HG02943 (cell line): ENCODE data around the gene CNTN4.
A peak's percentile ranks its signal among the peaks of the same experiment; 100 is the strongest.
"Not testable (repeated sequence)": the region's sequence is repeated elsewhere in the genome, so short reads cannot be mapped to it uniquely, and the experiment has no call there.

Source experiments
- ATAC-seq: cut with Tn5 transposase; IDR thresholded peaks from one replicate; pipeline ENCODE4 v1.9.1; 2021; ENCODE audit warnings: mild to moderate bottlenecking, low read depth, moderate library complexity; ENCODE audit not compliant: unreplicated experiment

CNTN4 gene

GRCh38 chr3:2765002-2765579 is 666.4 kb downstream of the CNTN4 start:
- ATAC-seq, result no peak

DNA sequence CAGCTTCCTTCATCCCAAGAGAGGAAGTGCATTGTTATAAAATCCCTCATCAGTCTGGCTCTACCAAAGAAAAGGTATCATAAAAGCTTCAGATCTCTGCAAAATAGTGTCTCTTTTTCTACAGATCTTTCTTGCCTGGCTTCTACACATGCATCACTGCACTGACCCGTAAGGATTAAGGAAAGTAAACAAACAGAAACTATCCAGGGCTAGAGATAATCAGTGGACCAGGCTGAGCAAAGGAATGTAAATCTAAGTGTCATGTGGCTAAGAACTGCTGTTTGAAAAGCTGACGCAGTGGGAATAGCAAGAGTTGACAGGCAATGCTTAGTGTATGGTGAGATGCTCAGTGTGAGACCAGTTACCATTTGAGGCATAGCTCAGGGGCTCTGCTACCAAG is 671.8 kb downstream of the CNTN4 start:
- peak; percentile 17 for ATAC-seq

GRCh38 chr3:2771193-2771592 is 672.5 kb downstream of the CNTN4 start:
- ATAC-seq, result peak; percentile 90

DNA sequence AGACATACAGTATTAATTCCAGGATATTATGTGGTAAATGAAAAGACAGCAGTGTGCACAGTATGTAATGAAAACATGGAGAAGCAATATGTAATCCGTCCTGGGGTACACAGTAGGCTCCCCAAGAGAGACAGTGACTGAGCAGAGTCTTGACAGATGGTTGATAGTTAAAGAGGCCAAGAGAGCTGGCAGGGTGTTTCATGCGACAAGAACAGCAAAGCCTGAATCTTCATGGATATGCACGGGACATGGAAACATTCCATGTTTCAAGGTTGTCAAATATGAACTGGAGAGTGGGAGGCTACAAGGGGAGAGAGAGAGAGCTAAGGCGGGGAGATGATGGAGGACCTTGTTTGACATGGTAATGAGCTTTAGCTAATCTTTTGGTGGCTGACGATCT is 673.1 kb downstream of the CNTN4 start:
- no peak for ATAC-seq

- no peak for ATAC-seq
Measured at GRCh38 chr3:2772803-2773202, 674.1 kb downstream of the CNTN4 start.

DNA sequence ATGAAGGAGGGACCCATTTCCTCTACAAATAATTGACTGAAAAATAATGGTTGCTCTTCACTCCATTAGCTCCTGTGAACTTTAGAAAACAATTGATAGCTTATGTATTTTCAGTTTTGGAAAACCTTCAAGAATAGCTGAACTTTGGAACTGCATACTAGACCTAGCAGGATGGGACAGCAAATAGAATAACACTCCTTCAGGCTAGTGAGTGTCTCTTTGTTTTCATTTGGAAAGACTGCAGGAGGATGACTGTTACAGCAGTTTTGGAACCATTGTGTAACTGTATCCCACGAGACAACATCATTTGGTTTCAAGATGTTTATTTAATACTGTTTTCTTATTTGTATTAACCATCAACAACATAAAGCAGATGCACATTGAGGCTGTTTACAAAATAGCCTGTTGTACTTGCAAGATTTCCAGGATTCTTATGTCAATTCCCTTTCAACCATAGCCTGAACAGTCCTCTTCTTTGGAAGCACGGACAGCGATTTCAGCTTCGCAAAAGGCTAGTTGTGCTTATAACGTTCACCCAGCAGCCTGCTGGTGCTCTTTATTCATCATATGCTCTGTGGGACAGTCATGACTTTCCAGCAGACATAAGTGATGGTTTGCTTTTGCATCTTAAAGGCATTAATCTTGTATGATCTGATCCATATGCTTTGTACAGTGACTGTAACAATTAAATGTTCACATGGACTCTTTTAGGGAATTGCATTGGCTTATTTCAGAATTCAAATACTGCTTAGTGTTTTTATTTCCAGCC is 676.0 kb downstream of the CNTN4 start:
- ATAC-seq, result no peak

DNA sequence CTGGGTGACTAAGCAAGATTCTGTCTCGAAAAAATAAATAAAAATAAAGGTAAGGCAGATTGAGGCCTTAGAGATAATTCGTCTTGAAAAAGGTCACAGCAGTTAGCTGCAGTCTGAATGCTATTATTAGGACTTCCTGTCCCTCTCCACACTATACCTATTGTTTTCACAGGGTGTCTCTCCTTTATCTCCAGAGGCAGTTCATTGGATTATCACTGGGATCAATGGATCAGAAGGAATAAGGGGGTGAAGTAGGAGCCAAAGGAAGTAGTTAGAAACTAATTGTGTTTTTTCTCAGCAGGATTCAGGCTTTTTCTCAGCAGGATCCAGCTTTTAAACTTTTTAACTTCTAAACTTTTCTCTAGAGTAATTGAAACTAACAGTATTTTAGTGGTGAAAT is 684.6 kb downstream of the CNTN4 start:
- no peak for ATAC-seq

DNA sequence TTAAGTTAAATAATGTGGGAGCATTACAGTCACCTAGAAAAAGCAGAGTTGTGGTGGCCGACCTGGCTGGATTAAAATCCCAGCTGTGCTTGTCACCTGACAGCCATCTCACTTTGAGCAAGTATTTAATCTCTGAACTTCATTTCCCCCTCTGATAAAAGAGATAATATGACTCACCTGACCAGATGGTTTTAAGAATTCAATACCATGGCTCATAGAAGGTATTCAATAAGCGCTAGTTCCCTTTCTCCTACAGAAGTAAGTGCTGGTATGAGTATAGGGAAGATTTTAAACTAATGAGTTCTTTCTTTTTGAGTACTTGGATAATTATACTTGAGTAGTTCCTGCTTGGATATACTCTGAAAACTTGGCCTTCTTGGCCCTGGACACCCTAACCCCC is 686.0 kb downstream of the CNTN4 start:
- ATAC-seq, result no peak

DNA sequence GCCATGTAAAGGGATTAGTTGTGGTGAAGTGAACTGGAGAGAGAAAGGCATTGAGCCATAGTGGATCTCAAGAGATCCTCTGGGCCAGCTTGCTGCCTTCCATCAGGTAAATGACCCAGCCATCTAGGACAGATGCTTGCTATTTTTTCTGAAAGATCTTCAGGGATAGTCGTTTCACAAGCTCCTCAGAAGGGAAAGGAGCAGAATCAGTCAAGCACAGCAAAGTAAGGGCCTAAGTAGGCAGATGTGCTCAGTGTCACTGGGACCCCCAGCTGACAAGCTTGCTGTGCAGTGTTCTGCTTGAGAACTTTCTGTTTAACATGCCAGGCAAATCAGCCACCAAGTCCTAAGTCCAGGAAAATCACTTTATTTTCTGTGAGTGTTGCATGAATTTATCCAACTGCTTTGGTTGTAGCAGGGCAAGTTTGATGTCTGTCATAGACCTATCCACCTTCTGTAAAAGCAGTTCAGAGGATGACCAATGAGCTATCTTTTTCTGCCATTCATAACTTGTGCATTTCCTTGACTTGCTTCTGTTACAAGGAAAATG is 691.7 kb downstream of the CNTN4 start:
- no peak for ATAC-seq

- no peak for ATAC-seq
Measured at GRCh38 chr3:2792432-2792831, 693.8 kb downstream of the CNTN4 start.

DNA sequence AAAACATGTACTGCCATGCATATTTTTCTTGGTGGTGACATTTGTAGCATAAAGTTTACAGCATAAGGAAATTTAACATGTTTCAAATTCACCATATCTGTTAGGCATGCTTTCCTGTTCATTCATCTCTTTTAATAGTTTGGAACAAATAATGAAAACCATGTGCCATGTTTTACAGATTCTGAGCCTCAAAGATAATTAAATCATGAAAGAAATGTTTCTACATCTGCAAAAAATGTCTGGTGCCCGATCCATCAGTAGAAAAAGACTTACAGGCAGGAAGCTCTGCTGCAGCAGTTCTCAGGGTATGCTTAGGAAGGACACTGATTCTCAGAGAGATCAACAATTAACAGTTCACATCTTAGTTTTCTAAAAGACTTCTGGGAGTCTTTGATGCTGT is 695.3 kb downstream of the CNTN4 start:
- ATAC-seq, result no peak

- no peak for ATAC-seq
Measured at GRCh38 chr3:2802429-2802828, 703.8 kb downstream of the CNTN4 start.

DNA sequence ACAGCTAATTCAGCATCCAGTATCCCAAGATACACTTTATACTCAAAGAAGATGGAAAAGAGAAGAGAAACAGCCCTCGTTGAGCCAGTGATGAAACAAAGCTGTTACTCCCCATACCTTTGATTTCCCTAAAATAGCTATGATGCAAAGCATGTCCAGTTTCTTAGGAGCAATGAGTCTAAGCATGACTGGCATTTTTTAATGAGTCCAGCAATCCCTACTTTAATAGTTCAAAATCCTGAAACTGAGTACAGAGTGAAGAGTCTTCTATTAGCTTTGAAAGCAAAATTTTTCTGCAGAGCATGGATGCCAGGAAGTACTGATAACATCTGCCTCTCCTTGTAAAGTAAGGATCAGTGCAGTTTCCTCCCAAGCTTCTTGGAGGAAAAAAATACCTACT is 708.8 kb downstream of the CNTN4 start:
- no peak for ATAC-seq

GRCh38 chr3:2810723-2811122 is 712.1 kb downstream of the CNTN4 start:
- no peak for ATAC-seq

- ATAC-seq, result no peak
Measured at GRCh38 chr3:2819571-2819970, 720.9 kb downstream of the CNTN4 start.

DNA sequence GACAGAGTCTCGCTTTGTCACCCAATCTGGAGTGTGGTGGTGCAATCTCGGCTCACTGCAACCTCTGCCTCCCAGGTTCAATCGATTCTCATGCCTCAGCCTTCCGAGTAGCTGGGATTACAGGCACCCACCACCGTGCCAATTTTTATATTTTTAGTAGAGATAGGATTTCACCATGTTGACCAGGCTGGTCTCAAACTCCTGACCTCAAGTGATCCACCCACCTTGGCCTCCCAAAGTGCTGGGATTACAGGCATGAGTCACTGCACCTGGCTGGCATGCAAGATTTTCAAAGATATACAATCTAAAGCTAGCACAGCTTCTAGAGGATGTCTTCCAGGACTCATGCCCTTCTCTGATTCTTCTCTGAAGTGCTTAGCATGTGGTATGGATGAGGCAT is 722.3 kb downstream of the CNTN4 start:
- ATAC-seq, result not testable (repeated sequence)

GRCh38 chr3:2822611-2823010 is 723.9 kb downstream of the CNTN4 start:
- ATAC-seq, result no peak

DNA sequence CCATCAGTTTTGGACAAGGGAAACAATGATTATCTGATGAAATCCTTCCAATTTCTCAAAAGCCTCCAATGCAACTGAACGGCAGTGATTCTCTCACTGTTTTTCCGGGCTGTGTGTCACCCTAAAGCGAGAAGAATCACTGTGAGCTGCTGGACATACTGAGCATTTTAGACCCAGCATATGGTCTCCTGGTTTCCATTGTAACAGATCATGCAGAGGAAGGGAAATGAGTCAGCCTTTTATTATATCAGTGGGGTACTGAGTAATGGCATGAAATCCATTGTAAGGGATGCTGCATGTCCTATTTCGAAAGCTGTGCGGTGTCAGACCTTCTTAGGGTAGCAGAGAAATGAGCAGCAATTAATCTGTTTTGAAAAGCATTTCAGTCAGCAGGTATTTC is 724.4 kb downstream of the CNTN4 start:
- no peak for ATAC-seq

DNA sequence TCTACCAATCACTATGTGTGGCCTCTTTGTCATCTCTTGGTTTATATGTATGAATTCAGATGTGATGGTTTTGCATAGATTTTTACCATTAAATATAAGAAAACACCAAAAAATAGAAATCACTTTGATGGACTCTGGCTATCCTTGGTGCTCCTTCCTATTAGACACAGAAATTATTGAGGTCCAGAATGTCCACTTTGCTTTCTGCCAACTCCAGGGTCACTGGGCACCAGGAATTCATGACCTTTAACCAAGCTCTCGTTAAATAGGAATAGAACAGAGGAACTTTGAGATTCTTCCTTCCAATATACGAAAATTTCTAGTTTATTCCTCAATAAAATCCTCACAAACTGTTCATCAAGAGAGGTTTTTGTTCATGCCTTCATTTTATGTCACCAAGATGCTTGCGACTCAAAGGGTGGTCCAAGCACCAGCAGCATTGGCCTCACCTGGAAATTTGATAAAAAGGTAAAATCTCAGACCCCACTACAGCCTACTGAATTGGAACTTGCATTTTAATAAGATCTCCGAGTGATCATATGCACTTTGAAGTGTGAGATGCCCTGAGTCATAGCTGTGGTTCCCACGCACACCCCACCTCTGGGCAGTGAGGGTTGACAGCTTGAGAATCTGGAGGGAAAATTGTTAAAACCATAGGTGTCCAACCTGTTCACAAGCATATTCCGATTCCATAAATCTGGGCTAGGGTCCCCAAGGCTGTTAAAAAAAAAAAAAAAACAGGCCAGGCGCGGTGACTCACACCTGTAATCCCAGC is 725.0 kb downstream of the CNTN4 start:
- ATAC-seq, result no peak

DNA sequence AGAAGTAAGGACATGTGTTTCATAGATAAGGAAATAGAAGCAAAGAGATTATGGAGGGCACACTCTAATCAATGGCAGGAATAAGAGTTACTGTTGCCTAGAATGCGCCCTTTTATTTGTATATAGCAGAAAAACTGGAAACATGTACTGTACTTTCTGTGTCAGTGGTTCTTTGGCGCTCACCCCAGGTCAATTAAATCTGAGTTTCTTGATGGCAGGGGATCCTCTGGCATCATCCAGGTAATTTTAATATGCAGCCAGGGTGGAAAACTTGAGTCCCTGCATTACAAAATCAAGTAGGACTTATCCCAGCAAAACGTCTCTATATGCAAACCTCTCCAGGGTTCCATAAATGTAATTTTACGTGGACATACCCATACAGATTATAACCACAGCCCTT is 727.4 kb downstream of the CNTN4 start:
- ATAC-seq, result no peak

GRCh38 chr3:2826453-2826852 is 727.8 kb downstream of the CNTN4 start:
- no peak for ATAC-seq
